Measurements from ENCODE around the gene EIF4A3. TPM values are rescaled to one million over a fixed set of nuclear protein-coding genes. Genes with fewer than 3 reads are reported as not detected.
A peak's percentile ranks its signal among the peaks of the same experiment; 100 is the strongest.

The EIF4A3 gene
- 10 to 100 TPM; 46.2 to 93.1 (median 67.9) TPM for total RNA-seq

DNA sequence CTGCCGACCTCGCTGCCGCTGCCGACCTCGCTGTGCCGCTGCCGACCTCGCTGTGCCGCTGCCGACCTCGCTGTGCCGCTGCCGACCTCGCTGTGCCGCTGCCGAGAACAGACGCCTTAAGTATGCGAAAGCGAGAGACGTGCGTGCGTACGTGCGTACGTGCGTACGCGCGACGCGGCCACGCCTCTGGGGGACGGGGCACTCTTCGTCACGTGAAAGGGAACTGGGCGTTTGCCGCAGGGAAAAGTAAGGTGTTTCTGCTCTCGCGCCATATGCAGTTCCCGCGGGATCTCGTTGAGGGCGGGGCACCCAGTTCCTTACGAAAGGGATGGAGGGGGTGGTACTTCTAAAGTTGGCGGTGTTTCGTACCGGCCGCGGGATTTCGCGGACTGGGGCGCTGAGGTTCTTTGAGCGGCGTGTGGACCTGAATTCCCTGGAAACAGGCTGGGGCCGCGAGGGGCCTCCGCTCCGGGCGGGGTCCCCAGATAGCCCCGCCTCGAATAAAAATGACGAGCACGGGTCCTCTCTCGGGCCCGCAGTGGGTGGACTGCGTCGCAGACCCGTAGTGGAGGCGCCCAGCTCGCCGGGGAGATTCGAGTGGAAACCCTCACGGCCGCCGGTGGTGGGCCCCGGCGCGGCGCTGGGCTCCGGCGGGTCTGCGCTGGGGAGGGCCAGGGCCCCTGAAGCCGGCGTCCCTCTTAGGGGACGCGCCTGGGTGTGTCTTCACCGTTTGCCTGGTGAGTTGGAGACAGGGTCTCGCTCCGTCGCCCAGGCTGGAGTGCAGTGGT lies at the start of gene EIF4A3:
EIF4A3 (minus strand) TSS at position 94 of the 788 bp plus-strand sequence. CDS start 167 bp downstream, outside the sequence.
- H3K27me3 ChIP-seq: no peaks in the 10 kb centered on the region
- intact Hi-C loops (cut with DNase I; ENCODE audit: low total_unique reads): loop anchor here (1.0 kb wide), 1 partner anchor 42 kb away; no protein-coding TSS in a partner anchor
- H3K27ac ChIP-seq: peak within 1 kb of the TSS; percentile 96 to 98

DNA sequence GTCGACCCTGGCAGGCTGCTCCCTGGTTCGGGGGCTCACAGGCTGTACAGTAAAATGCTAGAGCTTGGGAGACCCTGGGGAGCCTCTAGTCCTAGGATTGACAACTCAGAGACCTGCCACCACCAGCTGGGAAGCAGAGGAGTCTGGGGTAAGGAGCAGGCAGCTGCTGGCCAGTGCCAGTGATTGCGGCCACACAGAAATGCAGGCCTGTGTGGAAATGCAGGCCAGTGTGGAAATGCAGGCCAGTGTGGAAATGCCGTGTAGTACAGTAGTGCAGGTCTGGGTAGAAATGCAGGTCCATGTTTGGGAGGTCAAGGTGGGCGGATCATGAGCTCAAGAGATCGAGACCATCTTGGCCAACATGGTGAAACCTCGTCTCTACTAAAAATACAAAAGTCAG lies 49.7 kb upstream of the EIF4A3 start:
- Histone ChIP-seq H3K27ac (no peak overlapping the region), H3K4me1 (no peaks in the 10 kb centered on the region), H3K27me3 (no peaks in the 10 kb centered on the region), H3K4me3 (no peak overlapping the region), H3K9me3 (no peaks in the 10 kb centered on the region), H3K36me3 (no peaks in the 10 kb centered on the region)
- DNase-seq (ENCODE audit: low spot score in 2 of 2): no peak
- intact Hi-C loops (cut with DNase I; ENCODE audit: low total_unique reads): loop anchor here (10.0 kb wide), 1 partner anchor 58 kb away; no protein-coding TSS in a partner anchor
- no peak for TF ChIP-seq POLR2AphosphoS5 (IDR thresholded peaks at IDR 0.05)
- TF ChIP-seq, protein P1, sequence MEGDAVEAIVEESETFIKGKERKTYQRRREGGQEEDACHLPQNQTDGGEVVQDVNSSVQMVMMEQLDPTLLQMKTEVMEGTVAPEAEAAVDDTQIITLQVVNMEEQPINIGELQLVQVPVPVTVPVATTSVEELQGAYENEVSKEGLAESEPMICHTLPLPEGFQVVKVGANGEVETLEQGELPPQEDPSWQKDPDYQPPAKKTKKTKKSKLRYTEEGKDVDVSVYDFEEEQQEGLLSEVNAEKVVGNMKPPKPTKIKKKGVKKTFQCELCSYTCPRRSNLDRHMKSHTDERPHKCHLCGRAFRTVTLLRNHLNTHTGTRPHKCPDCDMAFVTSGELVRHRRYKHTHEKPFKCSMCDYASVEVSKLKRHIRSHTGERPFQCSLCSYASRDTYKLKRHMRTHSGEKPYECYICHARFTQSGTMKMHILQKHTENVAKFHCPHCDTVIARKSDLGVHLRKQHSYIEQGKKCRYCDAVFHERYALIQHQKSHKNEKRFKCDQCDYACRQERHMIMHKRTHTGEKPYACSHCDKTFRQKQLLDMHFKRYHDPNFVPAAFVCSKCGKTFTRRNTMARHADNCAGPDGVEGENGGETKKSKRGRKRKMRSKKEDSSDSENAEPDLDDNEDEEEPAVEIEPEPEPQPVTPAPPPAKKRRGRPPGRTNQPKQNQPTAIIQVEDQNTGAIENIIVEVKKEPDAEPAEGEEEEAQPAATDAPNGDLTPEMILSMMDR (IDR thresholded peaks at IDR 0.05): no peak
- no peak for TF ChIP-seq POLR2A (IDR thresholded peaks at IDR 0.05)

More for the DNA sequence above, at the start of gene EIF4A3:
- Histone ChIP-seq H3K36me3 (peaks cover 5% of the 10 kb centered on the region), H3K4me3 (peak within 1 kb of the TSS; percentile 94 to 100 (median 96)), H3K9me3 (no peaks in the 10 kb centered on the region), H3K4me1 (peaks cover 3 to 12% of the 10 kb centered on the region in 2 donors)
- TF ChIP-seq POLR2A (IDR thresholded peaks at IDR 0.05) (peak; percentile 64), POLR2AphosphoS5 (IDR thresholded peaks at IDR 0.05) (peak; percentile 86 to 98 (median 94))
- TF ChIP-seq, protein P1 (IDR thresholded peaks at IDR 0.05): no peak
- DNase-seq (ENCODE audit: low spot score in 2 of 2): peak; percentile 98 to 99

DNA sequence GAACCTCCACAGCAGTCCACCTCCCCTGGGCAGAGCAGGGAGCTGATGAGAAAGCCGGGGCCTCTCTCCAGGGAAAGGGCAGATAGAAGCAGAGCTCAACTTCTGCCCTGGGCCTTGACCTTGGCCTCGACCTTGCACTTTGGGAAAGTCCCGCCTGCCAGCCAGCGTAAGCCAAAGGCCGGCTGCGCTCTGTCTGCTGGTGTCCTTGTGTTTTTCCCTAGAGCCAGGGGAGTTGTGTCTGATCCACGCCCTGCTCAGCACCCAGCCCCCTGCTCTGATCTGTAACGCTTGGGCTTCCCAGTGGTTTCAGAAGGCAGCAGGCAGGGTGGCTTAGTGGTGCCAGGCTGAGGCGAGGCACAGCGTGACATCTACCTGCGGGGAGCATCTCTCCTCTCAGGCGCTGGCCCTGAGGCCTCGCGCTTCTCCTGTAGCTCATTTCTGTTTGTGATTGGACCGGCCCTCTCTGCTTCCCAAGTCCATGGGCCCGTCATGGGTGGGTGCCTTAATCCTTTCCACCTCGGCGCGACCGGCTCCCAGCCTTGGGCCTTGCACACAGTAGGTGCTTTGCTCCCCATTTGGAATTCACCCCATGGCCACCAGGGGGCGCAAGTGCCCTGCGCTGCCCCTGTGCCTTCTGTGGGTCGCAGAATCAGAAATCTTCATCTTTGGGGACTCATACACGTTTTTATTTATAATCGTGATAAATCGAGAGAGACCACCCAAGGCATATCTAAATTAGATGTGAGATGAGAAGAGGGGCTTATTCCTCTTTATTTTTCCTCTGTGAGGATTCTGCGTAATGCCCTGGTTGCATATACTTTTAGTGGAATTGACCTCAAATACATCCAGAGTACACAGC lies 49.0 kb upstream of the EIF4A3 start:
- intact Hi-C loops (cut with DNase I; ENCODE audit: low total_unique reads): loop anchor here (10.0 kb wide), 1 partner anchor 59 kb away; no protein-coding TSS in a partner anchor
- no peak overlapping the region for H3K27ac ChIP-seq
- H3K4me1 ChIP-seq: no peaks in the 10 kb centered on the region
- H3K9me3 ChIP-seq: no peaks in the 10 kb centered on the region
- no peak overlapping the region for H3K4me3 ChIP-seq
- TF ChIP-seq, protein P1 (IDR thresholded peaks at IDR 0.05): peak; percentile 53 to 77 (median 65)
- TF ChIP-seq POLR2AphosphoS5 (IDR thresholded peaks at IDR 0.05): no peak
- no peaks in the 10 kb centered on the region for H3K27me3 ChIP-seq
- DNase-seq (ENCODE audit: low spot score in 2 of 2): no peak
- H3K36me3 ChIP-seq: no peaks in the 10 kb centered on the region

DNA sequence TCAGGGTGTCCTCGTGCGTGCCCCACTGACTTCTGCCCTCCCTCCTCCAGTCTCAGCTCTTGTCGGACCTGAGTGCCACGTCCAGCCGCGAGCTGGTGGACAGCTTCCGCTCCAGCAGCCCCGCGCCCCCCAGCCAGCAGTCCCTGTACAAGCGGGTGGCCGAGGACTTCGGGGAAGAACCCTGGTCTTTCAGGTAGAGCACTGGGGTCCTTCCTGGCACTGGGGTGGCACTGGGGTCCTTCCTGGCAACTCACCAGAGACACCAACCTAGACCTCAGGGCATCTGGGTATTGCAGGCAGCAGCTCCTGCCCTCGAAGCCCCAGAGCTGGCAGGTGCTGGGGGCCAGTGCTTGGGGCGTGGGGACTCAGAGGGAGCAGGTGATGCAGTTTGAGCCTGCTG lies 48.2 kb upstream of the EIF4A3 start:
- Histone ChIP-seq H3K36me3 (no peaks in the 10 kb centered on the region), H3K27me3 (no peaks in the 10 kb centered on the region), H3K4me1 (no peaks in the 10 kb centered on the region), H3K9me3 (no peaks in the 10 kb centered on the region), H3K27ac (no peak overlapping the region), H3K4me3 (no peak overlapping the region)
- DNase-seq (ENCODE audit: low spot score in 2 of 2): no peak
- TF ChIP-seq, protein P1 (IDR thresholded peaks at IDR 0.05): no peak
- no peak for TF ChIP-seq POLR2AphosphoS5 (IDR thresholded peaks at IDR 0.05)
- no peak for TF ChIP-seq POLR2A (IDR thresholded peaks at IDR 0.05)
- intact Hi-C loops (cut with DNase I; ENCODE audit: low total_unique reads): loop anchor here (10.0 kb wide), 1 partner anchor 60 kb away; no protein-coding TSS in a partner anchor
